Activated CD4-positive, alpha-beta T cell treated with anti-CD3 and anti-CD28 coated beads, Interleukin-2, amount 10 ng/mL, durations not matched to agents 7 days and 5 days (primary cell): ENCODE measurements around the gene UVRAG. TPM values are rescaled to one million over a fixed set of nuclear protein-coding genes. Genes with fewer than 3 reads are reported as not detected.

Experiments
- CTCF ChIA-PET: fragments of 350-600 bp; sonication (Branson Sonifier 250); formaldehyde crosslinking; loops from one replicate; lab custom pipeline; 2021; ENCODE audit warnings: antibody characterized with exemption; lab: Charles Lee
- POLR2A ChIA-PET: fragments of 350-600 bp; sonication (Branson Sonifier 250); formaldehyde crosslinking; loops from one replicate; lab custom pipeline; 2021; ENCODE audit warnings: antibody characterized with exemption; lab: Charles Lee
- DNase-seq: peaks from one replicate; pipeline ENCODE4 v3.0.0-alpha.2; 2020
- H3K27ac Mint-ChIP-seq: one replicate; pipeline ENCODE4 v1.8.0; 2021; ENCODE audit warnings: mild to moderate bottlenecking, moderate library complexity, mixed read lengths
- H3K27me3 Mint-ChIP-seq: one replicate; pipeline ENCODE4 v1.8.0; 2021; ENCODE audit warnings: mixed read lengths
- H3K36me3 Mint-ChIP-seq: one replicate; pipeline ENCODE4 v1.8.0; 2021; ENCODE audit warnings: low read depth, mixed read lengths
- H3K4me1 Mint-ChIP-seq: one replicate; pipeline ENCODE4 v1.8.0; 2021; ENCODE audit warnings: mixed read lengths
- H3K4me3 Mint-ChIP-seq: one replicate; pipeline ENCODE4 v1.8.0; 2021; ENCODE audit warnings: mild to moderate bottlenecking, moderate library complexity, mixed read lengths
- H3K9me3 Mint-ChIP-seq: one replicate; pipeline ENCODE4 v1.8.0; 2021; ENCODE audit warnings: mixed read lengths
- total RNA-seq, 2 experiments: library from RNA; stranded (reverse); gene quantifications; one replicate each; pipeline ENCODE4 v1.2.3, GENCODE V29; 2021

Gene UVRAG
- total RNA-seq, 2 experiments from 2014 or later = 16.8 to 17.0 TPM

GRCh38 chr11:76023236-76024068 is 208.4 kb downstream of the UVRAG start:
- Mint-ChIP-seq H3K9me3 (peaks cover 11% of the 10 kb centered on the region), H3K36me3 (peaks cover 27% of the 10 kb centered on the region), H3K4me3 (no peak overlapping the region), H3K27me3 (no peaks in the 10 kb centered on the region), H3K27ac (no peak overlapping the region), H3K4me1 (peaks cover 8% of the 10 kb centered on the region)
- POLR2A ChIA-PET = no interaction called here
- CTCF ChIA-PET = interaction anchor here (1.1 to 1.2 kb wide), 2 partner anchors 25 to 76 kb away, joined by 3 read pairs; no protein-coding TSS in a partner anchor
- DNase-seq = no peak

GRCh38 chr11:76025068-76025467 is 210.1 kb downstream of the UVRAG start:
- H3K27me3 Mint-ChIP-seq = no peaks in the 10 kb centered on the region
- no peak for DNase-seq
- H3K4me3 Mint-ChIP-seq = no peak overlapping the region
- H3K36me3 Mint-ChIP-seq = peaks cover 20% of the 10 kb centered on the region
- H3K9me3 Mint-ChIP-seq = peaks cover 6% of the 10 kb centered on the region
- no peak overlapping the region for H3K27ac Mint-ChIP-seq
- ChIA-PET POLR2A (no interaction called here), CTCF (interaction anchor here (1.1 kb wide), 1 partner anchor 15 kb away, joined by 3 read pairs; no protein-coding TSS in a partner anchor)
- H3K4me1 Mint-ChIP-seq = peaks cover 8% of the 10 kb centered on the region

GRCh38 chr11:76025817-76026216 is 210.8 kb downstream of the UVRAG start:
- H3K9me3 Mint-ChIP-seq = peaks cover 6% of the 10 kb centered on the region
- CTCF ChIA-PET = interaction anchor here (1.1 kb wide), 1 partner anchor 16 kb away, joined by 3 read pairs; no protein-coding TSS in a partner anchor
- peaks cover 8% of the 10 kb centered on the region for H3K4me1 Mint-ChIP-seq

GRCh38 chr11:76026281-76026680 is 211.3 kb downstream of the UVRAG start:
- CTCF ChIA-PET = no interaction called here
- POLR2A ChIA-PET = no interaction called here
- Mint-ChIP-seq H3K27ac (no peak overlapping the region), H3K4me1 (peaks cover 6% of the 10 kb centered on the region), H3K4me3 (no peak overlapping the region), H3K27me3 (no peaks in the 10 kb centered on the region), H3K36me3 (peaks cover 16% of the 10 kb centered on the region), H3K9me3 (peaks cover 6% of the 10 kb centered on the region)
- no peak for DNase-seq

More at GRCh38 chr11:76025817-76026216, 210.8 kb downstream of the UVRAG start:
- POLR2A ChIA-PET = no interaction called here
- Mint-ChIP-seq H3K36me3 (peaks cover 20% of the 10 kb centered on the region), H3K4me3 (no peak overlapping the region), H3K27ac (no peak overlapping the region), H3K27me3 (no peaks in the 10 kb centered on the region)
- no peak for DNase-seq

- ChIA-PET POLR2A (no interaction called here), CTCF (no interaction called here)
- Mint-ChIP-seq H3K4me3 (no peak overlapping the region), H3K4me1 (peaks cover 5% of the 10 kb centered on the region), H3K9me3 (peaks cover 6% of the 10 kb centered on the region), H3K27me3 (no peaks in the 10 kb centered on the region), H3K27ac (no peak overlapping the region), H3K36me3 (peaks cover 12% of the 10 kb centered on the region)
- DNase-seq = no peak
Measured at GRCh38 chr11:76026862-76027261, 211.9 kb downstream of the UVRAG start.

GRCh38 chr11:76030286-76030685 is 215.3 kb downstream of the UVRAG start:
- Mint-ChIP-seq H3K36me3 (peaks cover 7% of the 10 kb centered on the region), H3K4me3 (no peak overlapping the region), H3K4me1 (no peaks in the 10 kb centered on the region), H3K27ac (no peak overlapping the region), H3K27me3 (no peaks in the 10 kb centered on the region), H3K9me3 (peaks cover 2% of the 10 kb centered on the region)
- ChIA-PET POLR2A (no interaction called here), CTCF (no interaction called here)
- no peak for DNase-seq

- ChIA-PET CTCF (interaction anchor here (0.9 kb wide), 1 partner anchor 17 kb away, joined by 3 read pairs; no protein-coding TSS in a partner anchor), POLR2A (no interaction called here)
- H3K27ac Mint-ChIP-seq = no peak overlapping the region
- H3K4me3 Mint-ChIP-seq = no peak overlapping the region
- H3K9me3 Mint-ChIP-seq = peaks cover 2% of the 10 kb centered on the region
- H3K4me1 Mint-ChIP-seq = no peaks in the 10 kb centered on the region
- H3K36me3 Mint-ChIP-seq = peaks cover 7% of the 10 kb centered on the region
- DNase-seq = no peak
- no peaks in the 10 kb centered on the region for H3K27me3 Mint-ChIP-seq
Measured at GRCh38 chr11:76030968-76031590, 216.1 kb downstream of the UVRAG start.

GRCh38 chr11:76033699-76034098 is 218.7 kb downstream of the UVRAG start:
- H3K36me3 Mint-ChIP-seq = peaks cover 5% of the 10 kb centered on the region
- H3K4me3 Mint-ChIP-seq = no peak overlapping the region
- H3K27me3 Mint-ChIP-seq = no peaks in the 10 kb centered on the region
- no peak for DNase-seq
- CTCF ChIA-PET = no interaction called here
- POLR2A ChIA-PET = no interaction called here
- H3K9me3 Mint-ChIP-seq = peaks cover 2% of the 10 kb centered on the region
- no peak overlapping the region for H3K27ac Mint-ChIP-seq
- no peaks in the 10 kb centered on the region for H3K4me1 Mint-ChIP-seq

GRCh38 chr11:76035020-76035419 is 220.0 kb downstream of the UVRAG start:
- peaks cover 2% of the 10 kb centered on the region for H3K36me3 Mint-ChIP-seq
- no peaks in the 10 kb centered on the region for H3K4me1 Mint-ChIP-seq
- H3K27me3 Mint-ChIP-seq = no peaks in the 10 kb centered on the region
- DNase-seq = no peak
- H3K27ac Mint-ChIP-seq = no peak overlapping the region
- no peak overlapping the region for H3K4me3 Mint-ChIP-seq
- CTCF ChIA-PET = no interaction called here
- POLR2A ChIA-PET = no interaction called here
- no peaks in the 10 kb centered on the region for H3K9me3 Mint-ChIP-seq

GRCh38 chr11:76038608-76039007 is 223.6 kb downstream of the UVRAG start:
- Mint-ChIP-seq H3K4me1 (no peaks in the 10 kb centered on the region), H3K4me3 (no peak overlapping the region), H3K36me3 (peaks cover 2% of the 10 kb centered on the region), H3K27ac (no peak overlapping the region), H3K27me3 (no peaks in the 10 kb centered on the region), H3K9me3 (no peaks in the 10 kb centered on the region)
- CTCF ChIA-PET = no interaction called here
- DNase-seq = no peak
- POLR2A ChIA-PET = no interaction called here

GRCh38 chr11:76041208-76041607 is 226.2 kb downstream of the UVRAG start:
- Mint-ChIP-seq H3K4me1 (no peaks in the 10 kb centered on the region), H3K27ac (no peak overlapping the region), H3K9me3 (no peaks in the 10 kb centered on the region), H3K27me3 (no peaks in the 10 kb centered on the region), H3K36me3 (peaks cover 4% of the 10 kb centered on the region), H3K4me3 (no peak overlapping the region)
- no peak for DNase-seq
- CTCF ChIA-PET = no interaction called here
- POLR2A ChIA-PET = no interaction called here

- DNase-seq = no peak
- peaks cover 25% of the 10 kb centered on the region for H3K9me3 Mint-ChIP-seq
- H3K4me3 Mint-ChIP-seq = no peak overlapping the region
- H3K36me3 Mint-ChIP-seq = peaks cover 17% of the 10 kb centered on the region
- no peaks in the 10 kb centered on the region for H3K27me3 Mint-ChIP-seq
- ChIA-PET CTCF (no interaction called here), POLR2A (no interaction called here)
- no peaks in the 10 kb centered on the region for H3K4me1 Mint-ChIP-seq
- no peak overlapping the region for H3K27ac Mint-ChIP-seq
Measured at GRCh38 chr11:76044750-76045320, 229.8 kb downstream of the UVRAG start.

- no peaks in the 10 kb centered on the region for H3K27me3 Mint-ChIP-seq
- POLR2A ChIA-PET = no interaction called here
- H3K36me3 Mint-ChIP-seq = peaks cover 17% of the 10 kb centered on the region
- H3K9me3 Mint-ChIP-seq = peaks cover 25% of the 10 kb centered on the region
- no peak overlapping the region for H3K4me3 Mint-ChIP-seq
- CTCF ChIA-PET = no interaction called here
- no peak for DNase-seq
- no peaks in the 10 kb centered on the region for H3K4me1 Mint-ChIP-seq
- H3K27ac Mint-ChIP-seq = no peak overlapping the region
Measured at GRCh38 chr11:76047231-76047630, 232.2 kb downstream of the UVRAG start.
